ENCODE data around the gene RGS7. TPM values are rescaled to one million over a fixed set of nuclear protein-coding genes. Genes with fewer than 3 reads are reported as not detected.
A peak's percentile ranks its signal among the peaks of the same experiment; 100 is the strongest.

The RGS7 gene
- total RNA-seq, 1 donor = 0.36 TPM

DNA sequence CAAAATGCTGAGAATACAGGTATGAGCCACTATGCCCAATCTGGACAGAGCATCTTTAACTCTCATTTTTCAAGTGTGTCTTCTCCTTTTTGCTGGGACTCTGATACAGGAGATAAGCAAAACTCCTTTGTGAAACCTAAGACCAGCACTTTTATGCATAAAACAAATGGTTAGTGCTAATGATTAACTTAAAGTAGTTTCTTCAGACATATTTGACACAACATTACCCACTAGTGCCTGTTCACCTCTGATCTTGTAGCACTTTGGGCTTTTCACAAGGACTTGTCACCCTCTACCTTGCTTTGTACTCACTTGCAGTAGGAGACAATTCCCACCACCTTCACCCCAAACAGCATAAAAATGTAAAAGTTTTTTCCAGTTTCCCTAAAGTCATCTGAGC lies 216.3 kb downstream of the RGS7 start:
- Histone ChIP-seq H3K4me3 (ENCODE audit: insufficient read depth, low read length) (no peak overlapping the region), H3K36me3 (ENCODE audit: insufficient read depth, low read length) (no peaks in the 10 kb centered on the region), H2AFZ (ENCODE audit: low read length) (no peak overlapping the region), H3K79me2 (ENCODE audit: insufficient read depth, low read length) (no peaks in the 10 kb centered on the region), H3K27me3 (ENCODE audit: insufficient read depth, low read length) (no peaks in the 10 kb centered on the region), H3K4me2 (ENCODE audit: insufficient read depth, low read length) (no peak overlapping the region), H3K4me1 (ENCODE audit: insufficient read depth, low read length) (no peaks in the 10 kb centered on the region), H3K27ac (ENCODE audit: low read depth, low read length) (no peak overlapping the region), H4K20me1 (ENCODE audit: insufficient read depth, low read length) (no peaks in the 10 kb centered on the region), H3K9me3 (ENCODE audit: low read depth, low read length) (no peaks in the 10 kb centered on the region)
- DNase-seq (ENCODE audit: insufficient read length, low spot score, missing footprints) = no peak
- TF ChIP-seq, protein P1, sequence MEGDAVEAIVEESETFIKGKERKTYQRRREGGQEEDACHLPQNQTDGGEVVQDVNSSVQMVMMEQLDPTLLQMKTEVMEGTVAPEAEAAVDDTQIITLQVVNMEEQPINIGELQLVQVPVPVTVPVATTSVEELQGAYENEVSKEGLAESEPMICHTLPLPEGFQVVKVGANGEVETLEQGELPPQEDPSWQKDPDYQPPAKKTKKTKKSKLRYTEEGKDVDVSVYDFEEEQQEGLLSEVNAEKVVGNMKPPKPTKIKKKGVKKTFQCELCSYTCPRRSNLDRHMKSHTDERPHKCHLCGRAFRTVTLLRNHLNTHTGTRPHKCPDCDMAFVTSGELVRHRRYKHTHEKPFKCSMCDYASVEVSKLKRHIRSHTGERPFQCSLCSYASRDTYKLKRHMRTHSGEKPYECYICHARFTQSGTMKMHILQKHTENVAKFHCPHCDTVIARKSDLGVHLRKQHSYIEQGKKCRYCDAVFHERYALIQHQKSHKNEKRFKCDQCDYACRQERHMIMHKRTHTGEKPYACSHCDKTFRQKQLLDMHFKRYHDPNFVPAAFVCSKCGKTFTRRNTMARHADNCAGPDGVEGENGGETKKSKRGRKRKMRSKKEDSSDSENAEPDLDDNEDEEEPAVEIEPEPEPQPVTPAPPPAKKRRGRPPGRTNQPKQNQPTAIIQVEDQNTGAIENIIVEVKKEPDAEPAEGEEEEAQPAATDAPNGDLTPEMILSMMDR (IDR thresholded peaks at IDR 0.05; ENCODE audit: extremely low read depth, low read depth, low read length) = no peak

DNA sequence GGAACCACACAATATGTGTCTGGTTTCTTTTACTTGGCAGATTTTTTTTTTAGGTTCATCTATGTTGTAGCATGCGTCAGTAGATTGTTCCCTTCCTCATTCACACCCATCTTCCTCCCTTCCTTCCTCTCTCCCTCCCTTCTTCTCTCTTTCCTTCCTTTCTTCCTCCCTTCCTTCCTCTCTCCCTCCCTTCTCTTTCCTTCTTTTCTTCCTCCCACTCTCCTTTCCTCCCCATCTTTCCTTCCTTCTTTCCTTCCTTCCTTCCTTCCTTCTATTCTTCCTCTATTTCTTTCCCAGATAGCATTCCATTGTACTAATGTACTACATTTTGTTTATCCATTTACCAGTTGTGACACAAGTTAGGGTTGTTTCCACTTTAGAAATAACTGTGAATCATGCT lies 218.0 kb downstream of the RGS7 start:
- H3K4me1 ChIP-seq (ENCODE audit: insufficient read depth, low read length) = no peaks in the 10 kb centered on the region
- H3K9me3 ChIP-seq (ENCODE audit: low read depth, low read length) = no peaks in the 10 kb centered on the region
- H3K4me2 ChIP-seq (ENCODE audit: insufficient read depth, low read length) = no peak overlapping the region
- H2AFZ ChIP-seq (ENCODE audit: low read length) = no peak overlapping the region
- no peaks in the 10 kb centered on the region for H3K36me3 ChIP-seq (ENCODE audit: insufficient read depth, low read length)
- H4K20me1 ChIP-seq (ENCODE audit: insufficient read depth, low read length) = no peaks in the 10 kb centered on the region
- H3K4me3 ChIP-seq (ENCODE audit: insufficient read depth, low read length) = no peak overlapping the region
- H3K27ac ChIP-seq (ENCODE audit: low read depth, low read length) = no peak overlapping the region
- TF ChIP-seq, protein P1 (IDR thresholded peaks at IDR 0.05; ENCODE audit: extremely low read depth, low read depth, low read length) = no peak
- no peaks in the 10 kb centered on the region for H3K79me2 ChIP-seq (ENCODE audit: insufficient read depth, low read length)
- DNase-seq (ENCODE audit: insufficient read length, low spot score, missing footprints) = no peak
- no peaks in the 10 kb centered on the region for H3K27me3 ChIP-seq (ENCODE audit: insufficient read depth, low read length)

DNA sequence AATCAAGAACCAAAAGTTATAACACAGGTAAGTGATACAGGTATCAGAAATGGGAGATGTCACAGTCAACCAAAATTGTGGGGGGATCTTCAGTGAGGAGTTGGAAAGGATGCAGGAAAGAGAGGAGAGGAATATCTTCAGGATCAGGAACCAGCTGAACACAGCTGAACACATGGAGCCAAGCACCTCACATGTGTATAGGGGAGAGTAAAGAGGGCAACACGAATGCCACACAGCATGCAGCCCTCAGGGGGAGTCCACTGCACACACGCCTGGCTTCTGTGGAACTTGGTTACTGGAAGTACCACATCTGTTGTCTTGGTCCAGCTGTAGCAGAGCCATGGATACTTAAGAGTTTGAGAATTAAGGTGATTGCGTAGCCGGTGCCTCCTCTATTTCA lies 218.8 kb downstream of the RGS7 start:
- Histone ChIP-seq H3K4me2 (ENCODE audit: insufficient read depth, low read length) (no peak overlapping the region), H3K36me3 (ENCODE audit: insufficient read depth, low read length) (no peaks in the 10 kb centered on the region), H3K4me1 (ENCODE audit: insufficient read depth, low read length) (no peaks in the 10 kb centered on the region), H3K4me3 (ENCODE audit: insufficient read depth, low read length) (no peak overlapping the region), H3K9me3 (ENCODE audit: low read depth, low read length) (no peaks in the 10 kb centered on the region), H2AFZ (ENCODE audit: low read length) (no peak overlapping the region), H3K27me3 (ENCODE audit: insufficient read depth, low read length) (no peaks in the 10 kb centered on the region), H3K79me2 (ENCODE audit: insufficient read depth, low read length) (no peaks in the 10 kb centered on the region), H3K27ac (ENCODE audit: low read depth, low read length) (no peak overlapping the region), H4K20me1 (ENCODE audit: insufficient read depth, low read length) (no peaks in the 10 kb centered on the region)
- TF ChIP-seq, protein P1 (IDR thresholded peaks at IDR 0.05; ENCODE audit: extremely low read depth, low read depth, low read length) = no peak
- DNase-seq (ENCODE audit: insufficient read length, low spot score, missing footprints) = peak; percentile 56

DNA sequence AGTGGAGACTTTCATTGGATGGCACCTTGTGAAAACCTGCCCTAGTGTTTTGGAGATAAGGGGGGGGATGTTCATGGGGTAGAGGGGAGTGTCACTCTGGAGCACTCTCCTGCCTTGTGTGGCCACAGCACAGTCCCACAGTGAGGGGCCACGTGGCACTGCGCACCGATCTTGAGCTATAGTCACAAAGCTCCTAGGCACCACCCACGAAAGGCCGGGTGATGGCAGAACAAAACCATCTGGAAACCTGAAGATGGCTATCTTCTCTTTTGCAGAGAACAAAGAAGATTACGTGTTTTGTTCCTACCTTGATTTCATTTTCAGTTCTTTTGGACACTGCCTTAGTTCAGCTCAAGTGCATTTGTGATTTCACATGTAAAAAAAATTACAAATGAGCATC lies 220.6 kb downstream of the RGS7 start:
- Histone ChIP-seq H3K27ac (ENCODE audit: low read depth, low read length) (no peak overlapping the region), H3K79me2 (ENCODE audit: insufficient read depth, low read length) (no peaks in the 10 kb centered on the region), H2AFZ (ENCODE audit: low read length) (no peak overlapping the region), H3K4me1 (ENCODE audit: insufficient read depth, low read length) (no peaks in the 10 kb centered on the region), H4K20me1 (ENCODE audit: insufficient read depth, low read length) (no peaks in the 10 kb centered on the region), H3K27me3 (ENCODE audit: insufficient read depth, low read length) (no peaks in the 10 kb centered on the region), H3K4me3 (ENCODE audit: insufficient read depth, low read length) (no peak overlapping the region), H3K4me2 (ENCODE audit: insufficient read depth, low read length) (no peak overlapping the region), H3K36me3 (ENCODE audit: insufficient read depth, low read length) (no peaks in the 10 kb centered on the region), H3K9me3 (ENCODE audit: low read depth, low read length) (no peaks in the 10 kb centered on the region)
- TF ChIP-seq, protein P1 (IDR thresholded peaks at IDR 0.05; ENCODE audit: extremely low read depth, low read depth, low read length) = no peak
- no peak for DNase-seq (ENCODE audit: insufficient read length, low spot score, missing footprints)

All from osteoblast (primary cell).